ENCODE results near the gene ZNF436.
A peak's percentile ranks its signal among the peaks of the same experiment; 100 is the strongest.
"Not testable (repeated sequence)": the region's sequence is repeated elsewhere in the genome, so short reads cannot be mapped to it uniquely, and the experiment has no call there.

The ZNF436 gene

DNA sequence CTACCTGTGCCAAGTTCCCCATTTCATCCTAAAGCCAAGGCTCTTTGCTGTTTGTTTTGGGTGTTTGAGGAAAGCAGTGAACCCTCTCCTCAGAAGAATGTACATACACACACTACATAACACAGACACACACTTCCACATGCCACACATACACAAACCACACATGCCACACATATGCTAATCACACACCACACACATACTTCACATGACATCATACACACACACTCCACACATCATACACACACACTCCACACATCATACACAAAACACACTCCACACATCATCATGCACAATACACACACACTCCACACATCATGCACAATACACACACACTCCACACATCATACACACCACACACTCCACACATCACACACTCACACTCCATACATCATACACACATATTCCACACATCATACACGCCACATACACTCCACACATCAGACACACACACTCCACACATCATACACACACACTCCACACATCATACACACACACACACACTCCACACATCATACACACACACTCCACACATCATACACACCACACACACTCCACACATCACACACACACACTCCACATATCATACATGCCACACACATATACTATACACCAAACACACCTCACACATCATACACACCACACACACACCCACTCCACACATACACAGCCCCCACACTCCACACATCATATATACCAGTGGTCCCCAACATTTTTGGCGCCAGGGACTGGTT is 22.7 kb upstream of the ZNF436 start:
- no peak for DNase-seq (ENCODE audit: low read depth)

DNA sequence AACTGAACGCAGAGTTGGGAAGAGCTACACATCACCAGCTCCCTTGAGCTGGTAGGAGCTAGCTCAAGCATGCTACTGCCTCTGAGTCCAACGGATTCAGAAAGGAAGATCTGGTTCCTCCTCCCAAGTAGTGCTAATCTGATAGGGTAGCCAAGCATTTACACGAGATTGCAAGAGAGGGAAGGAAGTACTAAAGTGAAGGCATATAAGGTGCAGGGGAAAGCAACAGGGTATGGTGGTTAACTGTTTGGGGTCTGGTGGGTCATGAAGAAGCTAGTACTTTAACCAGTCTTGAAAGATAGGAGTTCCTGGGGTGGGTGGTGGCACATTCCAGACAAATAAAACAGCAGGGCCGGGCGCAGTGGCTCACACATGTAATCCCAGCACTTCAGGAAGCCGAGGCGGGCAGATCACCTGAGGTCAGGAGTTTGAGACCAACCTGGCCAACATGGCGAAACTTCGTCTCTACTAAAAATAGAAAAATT is 20.2 kb upstream of the ZNF436 start:
- no peak for DNase-seq (ENCODE audit: low read depth)

DNA sequence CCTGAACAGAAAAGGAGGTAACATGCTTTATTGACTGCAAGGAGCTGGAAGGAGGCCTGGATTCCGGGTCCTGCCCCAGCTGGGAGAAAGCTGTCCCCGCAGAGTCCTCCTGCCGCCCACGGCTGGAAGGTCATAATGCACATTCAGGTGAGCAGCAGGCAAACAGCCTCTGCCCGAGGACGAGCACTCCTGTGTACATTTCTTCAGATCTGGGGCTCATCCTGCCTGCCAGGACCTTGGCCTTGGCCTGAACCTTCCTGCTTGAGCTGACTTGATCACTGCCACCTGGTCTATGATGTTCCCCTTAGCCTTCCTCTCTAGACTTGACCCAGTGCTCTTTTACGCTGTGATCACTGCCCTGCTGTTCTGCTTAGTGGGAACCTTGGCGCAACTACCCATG is 17.9 kb upstream of the ZNF436 start:
- DNase-seq (ENCODE audit: low read depth) = no peak

DNA sequence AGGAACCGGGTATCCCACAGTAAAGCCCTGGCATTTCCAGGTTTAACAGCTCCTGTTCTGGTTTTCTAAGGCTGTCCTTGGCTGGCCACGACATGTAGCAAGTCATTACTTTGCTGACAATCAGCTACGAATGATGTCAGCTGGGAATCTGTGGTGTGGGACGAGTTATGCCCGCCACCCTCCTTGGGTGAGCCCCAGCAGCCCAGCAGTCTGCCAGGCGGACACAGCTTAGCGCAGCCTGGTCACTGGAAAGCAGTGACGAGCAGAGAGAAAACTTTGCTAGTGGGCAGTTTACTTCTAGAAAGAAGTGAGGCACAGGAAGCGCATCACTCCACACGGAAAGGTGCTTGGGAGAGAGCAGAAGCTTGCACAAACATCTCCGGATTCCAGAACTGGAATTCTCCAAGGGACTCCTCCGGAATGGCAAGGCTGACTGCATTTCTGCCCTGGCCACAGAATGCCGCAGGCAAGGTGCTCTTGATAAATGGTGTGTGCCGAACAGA is 15.5 kb upstream of the ZNF436 start:
- DNase-seq (ENCODE audit: low read depth) = no peak

DNA sequence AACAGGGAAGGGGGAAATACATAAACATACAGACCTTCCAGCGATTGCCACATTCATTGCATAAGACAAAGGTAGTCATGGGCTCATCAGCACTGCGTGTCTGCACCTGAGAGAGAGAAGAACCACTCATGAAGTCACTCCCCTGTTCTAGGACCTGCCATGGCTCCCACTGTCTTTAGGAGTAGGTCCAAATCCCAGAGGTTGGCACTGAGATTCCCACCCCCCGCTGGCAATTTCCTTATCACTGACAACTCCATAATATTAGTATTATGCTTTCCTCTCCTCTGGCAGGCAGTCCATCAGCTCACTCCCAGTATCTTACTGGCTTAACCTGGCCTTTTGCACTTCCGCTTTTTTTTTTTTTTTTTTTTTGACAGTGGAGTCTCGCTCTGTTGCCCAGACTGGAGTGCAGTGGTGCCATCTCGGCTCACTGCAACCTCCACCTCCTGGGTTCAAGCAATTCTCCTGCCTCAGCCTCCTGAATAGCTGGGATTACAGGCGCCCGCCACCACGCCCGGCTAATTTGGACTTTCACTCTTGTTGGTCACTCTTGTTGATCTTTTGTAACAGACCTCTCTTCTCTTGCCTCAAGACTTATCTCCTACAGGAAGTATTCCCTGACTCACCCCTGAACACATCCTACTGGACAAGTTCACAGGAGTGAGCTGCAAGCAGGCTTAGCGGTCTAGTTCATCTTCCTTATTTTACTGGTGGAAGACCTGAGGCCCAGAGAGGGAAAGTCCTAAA is 14.8 kb upstream of the ZNF436 start:
- DNase-seq (ENCODE audit: low read depth) = no peak

DNA sequence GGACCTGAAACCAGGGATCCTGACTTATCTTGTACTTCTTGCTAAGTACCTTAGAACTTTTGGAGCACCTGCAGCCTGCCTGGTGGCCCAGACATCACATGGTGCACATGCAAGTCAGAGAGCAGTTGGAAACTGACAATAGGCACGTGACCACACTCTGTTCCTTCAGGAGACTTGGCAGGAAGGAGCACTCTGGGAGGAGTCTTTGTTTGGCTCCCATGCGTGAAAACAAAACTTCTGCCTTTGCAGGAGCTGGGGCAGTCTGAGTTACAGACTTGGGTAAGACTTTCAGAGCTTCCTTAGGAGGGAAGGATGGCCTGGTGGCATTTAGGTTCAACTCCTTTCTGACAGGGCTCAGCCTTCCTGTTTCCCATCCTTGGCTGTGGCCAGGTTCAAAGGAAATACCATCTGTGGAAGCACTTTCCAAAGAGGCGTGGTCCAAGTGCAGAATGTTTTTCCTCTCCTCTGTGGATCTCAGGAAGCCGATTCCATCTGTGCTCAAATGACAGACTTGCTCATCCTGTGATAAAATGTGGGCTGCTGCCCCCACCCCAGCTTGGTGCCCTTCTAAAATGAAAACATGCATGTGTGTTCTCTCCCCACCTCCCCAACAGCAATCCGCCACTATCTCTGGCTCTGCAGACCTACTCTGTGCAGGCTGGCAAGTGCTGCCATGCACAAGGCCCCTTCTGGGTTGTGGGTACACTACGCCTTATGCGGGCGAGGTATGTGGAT is 14.1 kb upstream of the ZNF436 start:
- DNase-seq (ENCODE audit: low read depth) = no peak

DNA sequence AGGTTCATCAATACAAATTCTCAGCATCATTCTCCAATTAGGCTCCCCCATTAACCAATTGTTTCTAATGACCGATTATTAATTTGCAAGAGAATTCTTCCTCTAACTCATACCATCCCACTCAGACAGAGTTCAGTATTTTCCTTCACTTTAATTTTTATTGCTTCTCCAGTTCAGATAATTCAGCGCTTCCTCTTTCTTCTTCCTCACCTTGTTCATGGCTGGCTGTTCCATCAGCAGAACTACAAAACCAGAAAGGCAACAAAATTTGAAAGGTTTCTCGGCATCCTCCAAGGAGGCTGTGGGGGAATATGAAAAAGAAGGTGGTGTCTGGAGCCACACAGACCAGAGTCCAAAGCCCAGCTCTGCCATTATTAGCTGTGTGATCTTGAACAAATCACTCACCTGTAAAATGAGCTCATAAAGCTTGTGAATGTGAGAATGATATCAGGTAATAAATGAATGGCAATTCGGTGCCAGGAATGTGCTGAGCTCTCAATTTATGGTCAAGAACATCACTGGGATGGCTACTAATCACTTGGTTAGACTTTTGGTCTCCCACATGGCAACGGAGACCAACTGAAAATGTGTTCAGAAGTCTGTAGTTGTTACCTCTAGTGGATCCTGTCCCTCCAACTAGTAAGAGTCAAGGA is 11.7 kb upstream of the ZNF436 start:
- DNase-seq (ENCODE audit: low read depth) = no peak

DNA sequence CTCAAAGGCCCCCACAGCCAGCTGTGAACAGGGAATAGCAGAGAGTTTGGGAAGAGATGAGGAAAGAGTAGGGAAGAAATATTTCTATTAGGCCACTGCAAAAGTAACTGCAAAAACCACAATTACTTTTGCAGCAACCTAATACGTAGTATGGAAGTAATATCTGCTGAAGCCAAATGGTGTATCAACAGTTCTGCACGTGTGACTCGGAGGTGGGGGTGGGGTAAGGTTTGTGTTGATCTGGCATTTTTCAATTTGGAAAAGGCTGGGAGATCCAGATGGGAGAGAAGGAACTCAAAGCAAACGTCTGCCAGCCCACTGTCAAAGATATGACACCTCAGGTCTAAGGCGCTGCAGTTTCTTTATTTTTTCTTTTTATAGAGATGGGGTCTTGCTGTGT is 11.1 kb upstream of the ZNF436 start:
- DNase-seq (ENCODE audit: low read depth) = no peak

DNA sequence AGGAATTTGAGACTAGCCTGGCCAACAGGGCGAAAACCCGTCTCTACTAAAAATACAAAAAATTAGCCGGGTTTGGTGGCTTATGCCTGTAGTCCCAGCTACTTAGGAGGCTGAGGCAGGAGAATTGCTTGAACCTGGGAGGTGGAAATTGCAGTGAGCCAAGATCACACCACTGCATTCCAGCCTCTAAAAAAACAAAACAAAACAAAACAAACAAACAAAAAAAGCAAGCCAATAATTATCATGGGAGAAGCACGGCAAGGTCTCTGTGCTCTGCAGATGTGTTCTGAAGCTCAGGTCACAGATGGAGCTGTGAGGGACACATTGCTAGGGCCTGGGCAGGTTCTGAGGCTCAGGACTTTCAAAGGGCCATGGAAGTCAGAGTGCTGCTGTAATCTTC is 10.6 kb upstream of the ZNF436 start:
- DNase-seq (ENCODE audit: low read depth) = not testable (repeated sequence)

DNA sequence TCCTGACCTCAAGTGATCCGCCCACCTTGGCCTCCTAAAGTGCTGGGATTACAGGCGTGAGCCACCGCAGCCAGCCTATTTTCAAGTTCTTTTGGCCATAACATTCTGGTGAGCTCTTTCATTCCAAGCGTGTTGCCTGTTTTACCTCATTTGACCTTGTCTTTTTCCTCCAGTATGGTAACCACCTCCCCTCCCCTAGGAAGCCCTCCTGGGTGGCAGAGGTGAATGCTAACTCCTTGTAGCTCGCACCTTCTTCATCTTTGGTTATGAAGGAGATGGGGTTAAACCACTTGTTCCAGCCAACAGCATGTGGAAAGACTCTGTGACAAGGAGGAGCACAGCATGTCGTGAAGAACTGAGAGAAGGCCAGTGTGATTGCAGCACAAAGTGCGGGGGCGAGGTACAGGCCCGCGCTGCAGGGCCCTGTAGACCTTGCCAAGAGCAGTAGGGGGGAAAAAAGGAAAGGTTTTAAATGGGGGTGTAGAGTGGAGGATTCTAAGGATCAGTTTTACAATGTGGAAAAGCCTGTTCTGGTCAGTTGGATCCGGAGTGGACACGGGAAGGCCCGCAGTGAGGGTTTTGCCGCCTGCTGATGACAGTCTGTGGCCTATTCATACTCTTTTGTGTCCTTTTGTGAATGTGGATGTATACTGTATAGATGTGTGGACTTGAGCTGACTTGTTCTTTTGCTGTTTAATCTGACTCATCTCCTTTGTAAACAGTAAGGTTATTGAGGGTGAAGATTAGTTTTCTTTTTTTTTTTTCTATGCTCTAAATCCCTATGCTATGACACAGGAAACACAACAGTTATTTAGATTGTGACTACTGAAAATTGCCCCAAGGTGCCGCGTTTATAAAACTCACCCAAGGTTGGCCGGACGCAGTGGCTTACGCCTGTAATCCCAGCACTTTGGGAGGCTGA is 7.5 kb upstream of the ZNF436 start:
- DNase-seq (ENCODE audit: low read depth) = no peak

DNA sequence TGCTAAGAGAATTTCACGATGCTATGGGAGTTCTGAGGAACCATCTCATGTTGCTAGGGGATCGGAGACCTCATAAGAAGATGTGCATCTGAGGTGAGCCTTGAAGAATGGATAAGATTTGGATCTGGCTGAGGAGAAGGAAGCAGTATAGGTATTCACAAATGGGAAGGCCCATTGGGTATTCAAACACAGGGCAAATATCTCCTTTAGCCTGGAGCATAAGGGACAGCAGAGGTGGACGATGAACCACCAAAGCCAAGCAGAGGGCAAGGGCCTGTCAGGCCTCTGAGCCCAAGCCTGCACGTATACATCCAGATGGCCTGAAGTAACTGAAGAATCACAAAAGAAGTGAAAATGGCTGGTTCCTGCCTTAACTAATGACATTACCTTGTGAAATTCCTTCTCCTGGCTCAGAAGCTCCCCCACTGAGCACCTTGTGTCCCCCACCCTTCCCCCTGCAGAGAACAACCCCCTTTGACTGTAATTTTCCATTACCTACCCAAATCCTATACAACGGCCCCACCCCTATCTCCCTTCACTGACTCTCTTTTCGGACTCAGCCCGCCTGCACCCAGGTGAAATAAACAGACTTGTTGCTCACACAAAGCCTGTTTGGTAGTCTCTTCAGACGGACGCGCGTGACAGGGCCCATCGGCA is 4.6 kb upstream of the ZNF436 start:
- DNase-seq (ENCODE audit: low read depth) = not testable (repeated sequence)

DNA sequence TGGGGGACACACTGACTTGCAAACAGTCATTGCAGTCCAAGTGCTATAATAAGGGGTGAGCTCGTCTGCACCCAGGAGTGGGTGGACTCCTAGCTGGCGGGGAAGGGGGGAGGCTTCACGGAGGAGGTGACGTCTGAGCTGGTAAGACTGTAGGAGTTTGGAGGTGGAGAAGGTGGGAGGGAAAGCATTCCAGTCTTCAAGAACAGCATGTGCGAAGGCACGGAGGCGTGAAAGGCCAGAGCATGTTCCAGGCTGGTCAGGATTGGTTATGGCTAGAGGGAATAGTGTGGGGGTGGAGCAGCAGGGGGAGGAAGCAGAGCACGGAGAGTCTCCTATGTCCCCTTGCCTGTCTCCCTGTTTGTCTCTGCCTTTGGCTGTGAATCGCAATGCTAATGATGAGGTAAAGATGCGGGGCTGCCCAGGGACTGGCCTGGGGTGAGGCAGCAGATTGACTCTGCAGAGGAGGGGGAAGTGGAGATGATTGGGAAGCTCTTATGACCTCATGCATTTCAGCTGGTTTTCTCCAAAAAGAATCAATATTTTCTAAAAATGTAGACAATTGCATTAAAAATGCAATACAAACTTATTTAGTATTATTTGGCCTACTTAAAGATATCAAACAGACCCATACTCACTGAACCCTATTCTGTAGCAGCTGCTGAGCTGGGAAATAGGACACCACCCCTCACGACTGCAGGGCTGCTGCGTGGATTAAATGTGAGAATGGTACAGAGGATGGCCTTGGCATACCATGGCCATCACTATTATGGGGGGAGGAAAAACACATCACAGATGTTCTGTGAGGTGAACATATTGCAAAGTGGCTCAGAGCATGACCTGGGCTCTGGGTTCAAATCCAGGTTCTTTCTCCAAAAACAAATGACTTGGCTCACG is 2.6 kb upstream of the ZNF436 start:
- DNase-seq (ENCODE audit: low read depth) = no peak

DNA sequence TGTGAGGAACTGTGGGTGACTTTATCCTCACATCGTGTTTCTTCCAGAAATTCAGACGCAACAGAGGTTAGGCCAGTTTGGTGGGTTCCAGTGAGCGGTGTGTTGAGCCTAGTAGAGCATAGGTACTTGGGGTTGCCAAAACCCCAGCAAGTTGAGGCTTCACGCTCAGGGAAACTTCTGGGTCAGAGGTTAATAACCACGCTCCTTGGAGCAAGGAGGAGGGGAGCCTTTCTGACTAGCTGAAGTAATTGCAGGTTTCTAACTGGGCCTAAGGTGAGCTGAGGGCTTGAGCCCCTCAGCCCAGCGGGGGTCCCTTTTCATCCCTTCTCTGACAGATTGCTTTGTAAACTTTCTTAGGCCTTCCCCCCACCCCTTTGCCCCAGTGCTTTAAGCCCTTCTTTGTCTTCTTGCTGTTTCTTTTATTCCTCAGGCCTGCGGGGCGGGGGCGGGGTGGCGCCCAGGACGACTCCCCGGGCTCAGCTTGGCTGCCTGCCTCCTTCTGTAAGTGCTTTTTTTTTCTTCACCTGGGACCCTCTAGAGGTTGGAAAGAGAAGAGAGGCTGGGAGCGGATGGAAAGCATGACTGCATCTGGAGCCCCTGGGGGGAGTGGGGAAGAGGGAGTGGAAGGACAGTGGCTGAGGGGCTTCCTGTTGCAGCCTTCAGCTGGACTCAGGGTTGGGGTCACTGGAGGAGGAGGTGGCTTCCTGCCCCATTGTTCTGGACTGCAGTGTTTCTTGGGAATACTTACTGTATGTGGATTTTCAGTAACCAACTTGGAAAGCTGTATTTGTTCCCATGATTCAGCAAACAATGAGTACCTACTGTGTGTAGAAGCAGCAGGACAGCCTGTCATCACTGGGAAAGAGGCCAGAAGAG is 1.3 kb upstream of the ZNF436 start:
- DNase-seq (ENCODE audit: low read depth) = no peak

DNA sequence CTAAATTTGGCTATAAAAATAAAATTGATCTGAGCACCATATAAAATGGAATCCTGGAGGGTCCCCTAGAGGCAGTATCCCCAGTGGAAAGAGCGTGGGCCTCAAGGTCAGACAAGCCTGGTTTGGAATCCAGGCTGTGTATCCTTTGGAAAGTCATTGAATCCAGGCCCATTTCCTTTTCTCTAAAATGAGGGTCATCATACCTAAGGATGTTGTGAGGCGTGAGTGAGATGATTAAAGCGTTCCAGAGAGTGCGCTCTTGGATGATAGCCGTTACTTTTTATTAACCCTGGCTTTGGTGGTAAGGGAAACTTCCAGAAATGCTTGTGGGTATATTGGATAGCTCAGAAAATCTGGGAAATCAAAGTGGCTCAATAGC is 683 bp upstream of the ZNF436 start:
- no peak for DNase-seq (ENCODE audit: low read depth)

DNA sequence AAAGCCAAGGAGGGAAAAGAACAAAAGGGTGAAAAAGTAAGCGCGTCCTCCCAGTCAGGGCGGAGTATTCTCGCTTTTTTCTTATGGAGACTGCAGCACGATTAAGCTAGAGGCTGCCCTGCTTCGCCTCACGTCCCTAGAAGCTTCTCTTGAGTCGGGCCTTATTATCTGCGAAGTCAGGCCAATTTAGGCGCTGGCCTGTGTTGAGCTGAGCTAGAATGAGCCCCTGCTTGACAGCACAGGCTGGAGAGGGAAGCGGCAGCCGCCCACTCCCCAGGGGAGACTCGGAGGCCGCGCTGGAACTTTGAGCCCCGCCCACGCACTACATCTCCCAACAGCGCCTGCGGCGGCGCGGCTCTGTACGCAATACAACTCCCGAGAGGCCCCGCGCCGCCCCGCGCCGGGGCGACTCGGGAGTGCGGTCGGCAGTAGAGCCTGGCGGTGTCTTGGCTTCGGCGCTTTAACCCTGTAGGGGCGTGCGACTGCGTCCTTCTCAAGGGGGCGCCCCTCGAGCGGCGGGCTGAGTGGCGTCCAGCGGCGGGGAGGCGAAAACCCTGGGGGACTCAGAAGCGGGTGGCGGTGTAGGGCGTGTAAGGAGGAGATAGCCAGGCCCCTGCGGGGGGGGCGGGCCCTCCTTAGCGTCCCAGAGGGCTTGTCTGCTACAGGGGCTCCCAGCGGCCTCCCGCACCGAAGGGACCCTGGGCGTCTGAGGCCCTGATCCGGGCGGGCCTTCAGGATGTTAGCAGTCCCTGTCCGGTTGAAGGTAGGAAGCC is 888 bp downstream of the ZNF436 start:
- DNase-seq (ENCODE audit: low read depth) = peak; percentile 75

DNA sequence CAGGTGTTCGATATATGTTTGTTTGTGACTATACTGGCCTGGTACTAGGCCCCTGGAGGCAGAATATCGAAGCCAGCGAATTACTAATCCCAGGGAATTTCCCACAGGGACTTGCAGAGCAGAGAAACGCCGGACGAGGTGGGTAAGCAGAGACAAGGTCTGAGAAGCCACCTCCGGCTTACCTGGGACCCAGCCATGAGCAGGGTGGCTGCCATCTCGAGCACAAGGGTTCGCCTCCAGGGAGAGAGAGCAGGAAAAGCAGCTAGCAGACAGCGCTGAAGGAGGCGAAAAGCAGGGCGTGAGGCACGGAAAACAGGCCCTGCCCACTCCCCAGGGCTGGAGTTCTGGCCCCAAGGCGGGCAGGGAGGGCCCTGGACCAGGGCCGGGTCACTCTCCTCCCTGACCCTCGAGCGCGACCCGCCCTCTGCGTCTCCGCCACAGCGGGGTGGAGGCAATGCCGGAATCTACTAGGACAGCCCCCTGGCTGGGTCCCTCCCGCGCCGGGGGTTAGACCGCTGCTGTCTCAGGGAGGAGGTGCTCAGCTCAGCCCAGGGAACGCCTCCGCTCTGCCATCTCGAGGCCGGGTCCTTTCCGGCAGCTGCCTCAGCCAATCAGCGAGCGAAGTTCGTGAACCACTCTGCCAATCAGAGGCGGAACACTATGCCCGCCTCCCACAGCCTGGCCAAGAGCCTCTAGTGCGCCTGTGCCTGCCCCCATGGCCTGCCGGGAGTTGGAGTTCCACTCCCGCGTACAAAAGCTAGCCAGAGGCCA is 1.7 kb downstream of the ZNF436 start:
- DNase-seq (ENCODE audit: low read depth) = peak; percentile 98

DNA sequence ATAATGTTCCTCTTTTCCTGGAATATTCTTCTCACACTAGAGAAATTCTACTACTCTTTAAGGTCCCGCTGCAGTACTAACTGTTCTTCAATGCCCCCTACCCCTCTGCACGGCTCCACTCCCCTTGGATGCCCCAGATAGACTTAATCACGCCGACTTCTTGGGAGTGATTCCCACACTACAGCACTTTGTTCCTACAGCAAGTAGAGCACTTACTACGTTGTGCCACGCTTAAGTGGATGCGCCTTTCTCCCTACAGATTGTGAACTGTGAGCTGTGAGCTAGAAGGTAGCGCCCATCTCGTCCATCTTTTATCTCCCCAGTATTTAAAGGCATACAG is 2.2 kb downstream of the ZNF436 start:
- no peak for DNase-seq (ENCODE audit: low read depth)

All from T-helper 22 cell (primary cell).